ENCODE measurements around the gene SF3A2. TPM values are rescaled to one million over a fixed set of nuclear protein-coding genes. Genes with fewer than 3 reads are reported as not detected.

The SF3A2 gene
- polyA plus RNA-seq, 1 donor from 2014 or later = 14.4 TPM

DNA sequence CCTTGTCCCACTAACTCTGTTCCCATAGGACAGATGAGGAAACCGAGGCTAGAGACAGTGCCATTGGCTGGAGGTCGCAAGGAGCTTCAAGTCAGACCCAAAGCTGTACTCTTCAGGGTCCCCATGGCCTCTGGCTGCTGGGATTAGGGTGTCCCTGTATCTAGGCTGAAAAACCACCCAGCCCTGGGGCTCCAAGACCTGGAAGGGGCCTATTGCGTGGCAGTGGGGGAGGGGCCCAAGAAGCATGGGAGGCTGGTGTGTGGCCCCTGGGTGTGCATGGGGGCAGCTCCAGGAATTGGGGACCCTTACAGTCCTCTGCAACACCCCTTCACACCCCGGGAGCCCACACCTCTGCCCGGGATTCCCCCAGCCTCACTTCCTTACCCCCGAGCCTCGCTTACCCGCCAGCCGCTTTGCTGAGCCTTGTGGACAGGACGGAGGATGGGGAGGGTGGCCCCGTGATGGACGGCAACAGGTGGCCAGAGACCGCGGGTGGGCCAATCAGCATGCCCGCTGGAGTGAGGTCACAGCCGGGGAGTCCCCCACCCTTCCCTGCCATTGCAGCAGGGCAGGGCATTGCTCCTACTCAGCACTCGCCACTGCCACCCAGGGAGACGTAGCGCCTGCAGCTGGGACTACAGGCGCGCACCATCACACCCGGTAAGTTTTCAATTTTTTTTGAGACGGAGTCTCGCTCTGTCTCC is 19.5 kb downstream of the SF3A2 start, which contains the start of gene JSRP1:
Gene JSRP1, minus strand, starts transcription at position 436 of the 704 bp plus-strand sequence. CDS start 1,103 bp downstream, outside the sequence.
- Histone ChIP-seq H3K27me3 (ENCODE audit: insufficient read depth, low read depth, low read length) (peaks cover 14% of the 10 kb centered on the region), H3K79me2 (replicated peaks; ENCODE audit: insufficient read depth, low read length) (no peaks in the 10 kb centered on the region), H3K9me2 (ENCODE audit: insufficient read depth, low read length) (no peaks in the 10 kb centered on the region), H3K27ac (ENCODE audit: low read length) (no peak within 1 kb of the TSS), H3K4me3 (ENCODE audit: low read length) (no peak within 1 kb of the TSS), H3K36me3 (ENCODE audit: insufficient read depth, low read length) (no peaks in the 10 kb centered on the region), H3K9ac (ENCODE audit: low read length) (no peak within 1 kb of the TSS), H3K4me2 (ENCODE audit: low read length) (no peak within 1 kb of the TSS), H2AFZ (ENCODE audit: low read depth, low read length) (no peak within 1 kb of the TSS), H3K9me3 (ENCODE audit: low read length) (no peaks in the 10 kb centered on the region), H4K20me1 (ENCODE audit: insufficient read depth) (no peaks in the 10 kb centered on the region), H3F3A (ENCODE audit: insufficient read depth, low read length, poor library complexity, severe bottlenecking) (no peaks in the 10 kb centered on the region)
- TF ChIP-seq, protein P1, sequence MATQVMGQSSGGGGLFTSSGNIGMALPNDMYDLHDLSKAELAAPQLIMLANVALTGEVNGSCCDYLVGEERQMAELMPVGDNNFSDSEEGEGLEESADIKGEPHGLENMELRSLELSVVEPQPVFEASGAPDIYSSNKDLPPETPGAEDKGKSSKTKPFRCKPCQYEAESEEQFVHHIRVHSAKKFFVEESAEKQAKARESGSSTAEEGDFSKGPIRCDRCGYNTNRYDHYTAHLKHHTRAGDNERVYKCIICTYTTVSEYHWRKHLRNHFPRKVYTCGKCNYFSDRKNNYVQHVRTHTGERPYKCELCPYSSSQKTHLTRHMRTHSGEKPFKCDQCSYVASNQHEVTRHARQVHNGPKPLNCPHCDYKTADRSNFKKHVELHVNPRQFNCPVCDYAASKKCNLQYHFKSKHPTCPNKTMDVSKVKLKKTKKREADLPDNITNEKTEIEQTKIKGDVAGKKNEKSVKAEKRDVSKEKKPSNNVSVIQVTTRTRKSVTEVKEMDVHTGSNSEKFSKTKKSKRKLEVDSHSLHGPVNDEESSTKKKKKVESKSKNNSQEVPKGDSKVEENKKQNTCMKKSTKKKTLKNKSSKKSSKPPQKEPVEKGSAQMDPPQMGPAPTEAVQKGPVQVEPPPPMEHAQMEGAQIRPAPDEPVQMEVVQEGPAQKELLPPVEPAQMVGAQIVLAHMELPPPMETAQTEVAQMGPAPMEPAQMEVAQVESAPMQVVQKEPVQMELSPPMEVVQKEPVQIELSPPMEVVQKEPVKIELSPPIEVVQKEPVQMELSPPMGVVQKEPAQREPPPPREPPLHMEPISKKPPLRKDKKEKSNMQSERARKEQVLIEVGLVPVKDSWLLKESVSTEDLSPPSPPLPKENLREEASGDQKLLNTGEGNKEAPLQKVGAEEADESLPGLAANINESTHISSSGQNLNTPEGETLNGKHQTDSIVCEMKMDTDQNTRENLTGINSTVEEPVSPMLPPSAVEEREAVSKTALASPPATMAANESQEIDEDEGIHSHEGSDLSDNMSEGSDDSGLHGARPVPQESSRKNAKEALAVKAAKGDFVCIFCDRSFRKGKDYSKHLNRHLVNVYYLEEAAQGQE (IDR thresholded peaks at IDR 0.05; ENCODE audit: borderline replicate concordance) = no peak
- TF ChIP-seq, protein P2, sequence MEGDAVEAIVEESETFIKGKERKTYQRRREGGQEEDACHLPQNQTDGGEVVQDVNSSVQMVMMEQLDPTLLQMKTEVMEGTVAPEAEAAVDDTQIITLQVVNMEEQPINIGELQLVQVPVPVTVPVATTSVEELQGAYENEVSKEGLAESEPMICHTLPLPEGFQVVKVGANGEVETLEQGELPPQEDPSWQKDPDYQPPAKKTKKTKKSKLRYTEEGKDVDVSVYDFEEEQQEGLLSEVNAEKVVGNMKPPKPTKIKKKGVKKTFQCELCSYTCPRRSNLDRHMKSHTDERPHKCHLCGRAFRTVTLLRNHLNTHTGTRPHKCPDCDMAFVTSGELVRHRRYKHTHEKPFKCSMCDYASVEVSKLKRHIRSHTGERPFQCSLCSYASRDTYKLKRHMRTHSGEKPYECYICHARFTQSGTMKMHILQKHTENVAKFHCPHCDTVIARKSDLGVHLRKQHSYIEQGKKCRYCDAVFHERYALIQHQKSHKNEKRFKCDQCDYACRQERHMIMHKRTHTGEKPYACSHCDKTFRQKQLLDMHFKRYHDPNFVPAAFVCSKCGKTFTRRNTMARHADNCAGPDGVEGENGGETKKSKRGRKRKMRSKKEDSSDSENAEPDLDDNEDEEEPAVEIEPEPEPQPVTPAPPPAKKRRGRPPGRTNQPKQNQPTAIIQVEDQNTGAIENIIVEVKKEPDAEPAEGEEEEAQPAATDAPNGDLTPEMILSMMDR (IDR thresholded peaks at IDR 0.05; ENCODE audit: poor library complexity, severe bottlenecking) = no peak
- TF ChIP-seq MXI1 (conservative IDR thresholded peaks at IDR 0.05; ENCODE audit: poor library complexity, severe bottlenecking) = no peak
- TF ChIP-seq POLR2AphosphoS5 (IDR thresholded peaks at IDR 0.05) = no peak
- TF ChIP-seq SMC3 (conservative IDR thresholded peaks at IDR 0.05; ENCODE audit: poor library complexity) = no peak

GRCh38 chr19:2259336-2259735 is 22.7 kb downstream of the SF3A2 start:
- Histone ChIP-seq H3K79me2 (replicated peaks; ENCODE audit: insufficient read depth, low read length) (no peaks in the 10 kb centered on the region), H3K4me2 (ENCODE audit: low read length) (no peak overlapping the region), H3K36me3 (ENCODE audit: insufficient read depth, low read length) (no peaks in the 10 kb centered on the region), H3K9me3 (ENCODE audit: low read length) (no peaks in the 10 kb centered on the region), H3K27me3 (ENCODE audit: insufficient read depth, low read depth, low read length) (no peaks in the 10 kb centered on the region), H3K27ac (ENCODE audit: low read length) (no peak overlapping the region), H3F3A (ENCODE audit: insufficient read depth, low read length, poor library complexity, severe bottlenecking) (no peaks in the 10 kb centered on the region), H3K9ac (ENCODE audit: low read length) (no peak overlapping the region), H3K4me3 (ENCODE audit: low read length) (no peak overlapping the region), H4K20me1 (ENCODE audit: insufficient read depth) (no peaks in the 10 kb centered on the region), H2AFZ (ENCODE audit: low read depth, low read length) (no peak overlapping the region), H3K9me2 (ENCODE audit: insufficient read depth, low read length) (no peaks in the 10 kb centered on the region)
- TF ChIP-seq EP300 (conservative IDR thresholded peaks at IDR 0.05; ENCODE audit: poor library complexity, severe bottlenecking) (no peak), RAD21 (conservative IDR thresholded peaks at IDR 0.05) (no peak), TAF1 (IDR thresholded peaks at IDR 0.05; ENCODE audit: low read depth) (no peak), POLR2AphosphoS5 (IDR thresholded peaks at IDR 0.05) (no peak), MXI1 (conservative IDR thresholded peaks at IDR 0.05; ENCODE audit: poor library complexity, severe bottlenecking) (no peak), SMC3 (conservative IDR thresholded peaks at IDR 0.05; ENCODE audit: poor library complexity) (no peak), EZH2 (IDR thresholded peaks at IDR 0.05; ENCODE audit: borderline replicate concordance, insufficient read depth, low read length, poor library complexity, severe bottlenecking) (no peak)
- TF ChIP-seq, protein P2 (IDR thresholded peaks at IDR 0.05; ENCODE audit: poor library complexity, severe bottlenecking) = no peak
- TF ChIP-seq, protein P1 (IDR thresholded peaks at IDR 0.05; ENCODE audit: borderline replicate concordance) = no peak

All from neural cell (in vitro differentiated cells).